Activated T-cell treated with anti-CD3 and anti-CD28 coated beads, Interleukin-2, amount 50 U/mL, for 24 hours (primary cell): Measurements from ENCODE around the gene HOXC12.

Source experiments
- DNase-seq: peaks from one replicate; pipeline ENCODE4 v3.0.0-alpha.2; 2020
- H3K27ac Mint-ChIP-seq: 2 replicates; pipeline ENCODE4 v1.8.0; 2020; ENCODE audit warnings: mild to moderate bottlenecking, mixed read lengths
- H3K27me3 Mint-ChIP-seq: 2 replicates; pipeline ENCODE4 v1.8.0; 2020; ENCODE audit warnings: mixed read lengths
- H3K36me3 Mint-ChIP-seq: 2 replicates; pipeline ENCODE4 v1.8.0; 2020; ENCODE audit warnings: low read depth, mixed read lengths
- H3K4me1 Mint-ChIP-seq: 2 replicates; pipeline ENCODE4 v1.8.0; 2020; ENCODE audit warnings: low read depth, mixed read lengths
- H3K4me3 Mint-ChIP-seq: 2 replicates; pipeline ENCODE4 v1.8.0; 2020; ENCODE audit warnings: mild to moderate bottlenecking, moderate library complexity, mixed read lengths
- H3K9me3 Mint-ChIP-seq: 2 replicates; pipeline ENCODE4 v1.8.0; 2020; ENCODE audit warnings: mixed read lengths

The HOXC12 gene

DNA sequence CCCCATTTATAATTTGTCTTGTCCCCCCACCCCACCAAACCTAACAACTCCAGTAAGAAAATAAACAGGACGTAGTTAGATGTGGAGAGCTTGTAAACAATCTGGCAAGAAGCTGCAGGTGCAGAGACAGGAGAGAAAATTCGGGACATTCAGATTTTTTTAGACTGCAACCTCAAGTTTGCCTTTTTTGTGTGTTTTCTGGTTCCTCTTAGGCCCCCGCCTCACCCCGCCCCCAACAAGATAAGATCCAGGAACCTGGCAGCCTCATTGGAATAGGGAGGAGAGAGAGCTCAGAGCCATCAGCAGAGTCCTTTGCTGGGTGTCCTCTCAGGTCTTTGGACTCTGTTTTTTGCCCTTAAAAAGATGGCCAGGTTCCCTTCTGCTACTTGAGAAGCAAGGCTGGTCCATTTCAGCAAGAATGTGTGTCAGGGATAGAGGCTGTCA, 33.1 kb downstream of the HOXC12 start:
- Mint-ChIP-seq H3K27me3 (peaks cover 96% of the 10 kb centered on the region), H3K9me3 (no peaks in the 10 kb centered on the region)
- DNase-seq = no peak

DNA sequence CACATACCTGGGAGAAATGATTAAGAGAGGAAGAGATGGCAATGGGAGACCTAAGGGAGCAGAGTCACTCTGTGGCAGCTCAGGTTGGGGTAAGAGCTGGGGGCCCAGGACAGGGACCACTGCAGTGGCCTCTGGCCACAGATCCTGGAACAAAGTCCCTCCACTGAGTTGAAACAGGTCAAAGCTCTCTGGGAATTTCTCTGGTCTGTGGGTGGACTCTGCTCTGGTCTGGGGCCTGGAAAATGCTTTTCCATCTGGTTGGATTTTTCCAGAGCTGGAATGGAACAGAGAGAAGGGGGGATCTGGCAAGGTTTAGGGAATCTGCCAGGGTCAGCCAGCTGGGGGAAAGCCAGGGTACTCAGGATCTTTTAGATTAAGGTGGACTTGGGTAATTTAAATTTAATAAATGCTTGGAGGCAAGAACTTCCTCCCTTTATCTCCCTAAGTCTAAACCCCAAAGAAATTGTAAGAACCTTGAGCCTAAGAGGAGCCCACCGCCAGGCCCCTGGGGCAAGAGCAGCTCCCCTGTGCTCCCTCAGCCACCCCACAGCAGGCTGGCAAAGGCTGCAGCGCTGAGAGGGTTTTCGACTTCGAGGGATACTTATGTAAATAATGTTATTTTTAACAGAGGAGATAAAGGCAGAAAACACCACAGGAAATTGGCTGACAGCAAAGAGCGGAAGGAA, 34.0 kb downstream of the HOXC12 start:
- no peak overlapping the region for H3K27ac Mint-ChIP-seq
- DNase-seq = no peak
- H3K9me3 Mint-ChIP-seq = no peaks in the 10 kb centered on the region
- no peaks in the 10 kb centered on the region for H3K36me3 Mint-ChIP-seq
- H3K4me1 Mint-ChIP-seq = peaks cover 30% of the 10 kb centered on the region
- peaks cover 96% of the 10 kb centered on the region for H3K27me3 Mint-ChIP-seq
- H3K4me3 Mint-ChIP-seq = no peak overlapping the region

More for the DNA sequence above, 33.1 kb downstream of the HOXC12 start:
- Mint-ChIP-seq H3K4me1 (peaks cover 30% of the 10 kb centered on the region), H3K36me3 (no peaks in the 10 kb centered on the region), H3K27ac (no peak overlapping the region), H3K4me3 (no peak overlapping the region)

DNA sequence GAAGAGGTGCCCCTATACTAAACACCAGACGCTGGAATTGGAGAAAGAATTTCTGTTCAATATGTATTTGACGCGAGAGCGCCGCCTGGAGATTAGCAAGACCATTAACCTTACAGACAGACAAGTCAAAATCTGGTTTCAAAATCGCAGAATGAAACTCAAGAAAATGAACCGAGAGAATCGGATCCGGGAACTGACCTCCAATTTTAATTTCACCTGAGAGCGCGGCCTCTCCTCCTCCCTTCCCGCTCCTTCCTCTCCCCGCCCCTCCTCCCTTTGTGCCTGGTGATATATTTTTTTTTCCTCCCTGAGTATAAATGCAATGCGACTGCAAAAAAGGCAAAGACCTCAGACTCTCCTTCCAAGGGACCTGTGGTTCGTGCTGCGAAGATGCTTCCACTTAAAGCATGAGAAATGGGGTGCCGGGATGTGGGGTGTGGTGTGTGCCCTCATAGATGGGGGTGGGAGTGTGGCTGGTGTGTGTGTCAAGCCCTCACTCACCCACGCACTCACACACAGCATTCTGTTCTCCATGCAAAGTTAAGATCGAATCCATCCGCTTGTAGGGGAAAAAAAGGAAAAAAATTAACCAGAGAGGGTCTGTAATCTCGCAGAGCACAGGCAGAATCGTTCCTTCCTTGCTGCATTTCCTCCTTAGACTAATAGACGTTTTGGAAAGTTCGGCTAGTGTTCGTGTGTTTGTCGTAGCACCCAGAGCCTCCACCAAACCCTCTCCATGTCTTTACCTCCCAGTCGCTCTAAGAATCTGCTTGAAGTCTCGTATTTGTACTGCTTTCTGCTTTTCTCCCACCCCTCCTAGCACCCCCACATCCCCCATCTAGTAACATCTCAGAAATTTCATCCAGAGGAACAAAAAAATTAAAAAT, 34.8 kb downstream of the HOXC12 start:
- Mint-ChIP-seq H3K4me3 (no peak overlapping the region), H3K27ac (no peak overlapping the region), H3K27me3 (peaks cover 98% of the 10 kb centered on the region), H3K36me3 (no peaks in the 10 kb centered on the region), H3K4me1 (peaks cover 35% of the 10 kb centered on the region), H3K9me3 (no peaks in the 10 kb centered on the region)
- no peak for DNase-seq

DNA sequence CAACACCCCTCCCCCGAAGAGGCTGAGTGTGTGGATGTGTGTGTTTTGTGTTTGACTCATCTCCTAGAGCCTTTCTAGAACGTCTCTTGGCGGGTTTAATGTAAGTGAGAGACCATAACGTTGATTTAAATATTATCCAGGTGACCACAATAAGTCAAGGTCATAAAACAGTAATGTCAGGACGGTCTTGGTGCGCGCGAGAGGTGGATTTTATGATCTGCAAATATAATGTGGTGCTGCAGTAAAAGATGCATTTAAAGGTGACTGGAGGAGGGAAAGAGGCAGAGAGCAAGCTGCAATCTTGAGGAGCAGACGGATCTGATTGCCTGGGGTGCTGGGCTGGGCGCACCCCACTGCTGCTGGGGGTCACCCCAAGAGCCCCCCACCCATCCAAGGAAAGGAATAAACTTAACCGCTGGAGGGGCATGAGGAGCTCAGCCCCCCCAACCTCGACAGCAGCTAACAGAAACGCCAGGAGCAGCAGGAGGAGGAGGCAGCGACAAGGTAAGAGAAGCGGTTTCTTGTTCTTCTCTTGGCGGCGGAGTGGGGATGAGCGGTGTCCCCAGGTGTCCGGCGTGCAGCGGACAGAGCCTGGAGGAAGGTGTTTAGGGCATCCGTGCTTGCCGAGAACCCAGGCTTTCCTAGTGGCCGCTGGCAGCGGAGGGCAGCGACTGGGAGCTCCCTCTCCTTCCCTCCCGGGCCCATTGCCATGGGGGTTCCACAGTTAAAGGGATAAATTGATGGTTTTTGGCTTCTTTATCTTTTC, 35.8 kb downstream of the HOXC12 start:
- Mint-ChIP-seq H3K4me3 (no peak overlapping the region), H3K27me3 (peaks cover 100% of the 10 kb centered on the region), H3K36me3 (no peaks in the 10 kb centered on the region), H3K4me1 (peaks cover 36% of the 10 kb centered on the region), H3K9me3 (no peaks in the 10 kb centered on the region), H3K27ac (no peak overlapping the region)
- DNase-seq = no peak

DNA sequence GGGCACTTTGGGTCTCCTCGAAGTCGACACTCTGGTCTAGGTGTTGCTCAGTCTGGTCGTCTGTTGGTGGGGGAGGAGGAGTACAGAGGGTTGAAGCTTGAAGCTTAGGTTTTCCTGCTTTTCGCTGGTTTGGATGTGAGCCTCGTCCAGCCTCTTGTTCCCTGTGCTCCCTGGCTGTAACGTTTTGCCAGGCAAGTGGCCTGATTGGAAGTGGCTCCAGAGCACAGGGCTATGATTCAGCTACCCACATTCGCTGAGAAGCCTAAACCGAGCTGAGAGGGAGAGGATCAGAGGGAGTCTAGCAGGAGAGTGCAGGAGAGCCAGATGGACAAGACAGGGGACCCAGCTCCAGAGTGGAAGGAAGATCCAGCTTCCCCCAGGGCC, 36.4 kb downstream of the HOXC12 start:
- Mint-ChIP-seq H3K27ac (no peak overlapping the region), H3K27me3 (peaks cover 100% of the 10 kb centered on the region), H3K36me3 (no peaks in the 10 kb centered on the region), H3K9me3 (no peaks in the 10 kb centered on the region), H3K4me1 (peaks cover 39% of the 10 kb centered on the region), H3K4me3 (no peak overlapping the region)
- no peak for DNase-seq

DNA sequence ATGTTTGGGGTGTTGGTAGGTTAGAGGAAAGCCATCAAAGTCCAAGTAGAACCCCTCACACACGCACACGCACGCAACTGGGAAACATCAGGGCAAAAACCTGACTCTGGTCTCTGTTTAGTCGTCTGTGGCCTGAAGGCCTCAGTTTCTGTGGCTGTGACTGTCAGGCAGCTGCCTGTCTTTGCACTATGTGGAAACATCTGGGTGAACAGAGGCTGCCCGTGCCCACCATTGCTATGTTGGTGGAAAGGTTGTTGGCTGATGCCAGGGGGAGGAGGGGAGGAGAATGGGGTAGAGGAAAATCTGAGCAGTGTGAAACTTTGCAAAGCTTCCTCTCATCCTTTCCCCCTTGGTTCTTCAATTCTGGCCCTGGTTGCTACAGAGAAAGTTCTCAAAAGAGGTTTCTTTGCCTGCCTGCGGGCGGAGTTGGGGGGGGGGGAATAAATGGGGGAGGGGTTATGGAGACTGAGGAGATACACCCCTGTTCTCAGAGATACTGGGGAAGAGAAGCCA, 37.7 kb downstream of the HOXC12 start:
- Mint-ChIP-seq H3K4me3 (no peak overlapping the region), H3K36me3 (no peaks in the 10 kb centered on the region)

DNA sequence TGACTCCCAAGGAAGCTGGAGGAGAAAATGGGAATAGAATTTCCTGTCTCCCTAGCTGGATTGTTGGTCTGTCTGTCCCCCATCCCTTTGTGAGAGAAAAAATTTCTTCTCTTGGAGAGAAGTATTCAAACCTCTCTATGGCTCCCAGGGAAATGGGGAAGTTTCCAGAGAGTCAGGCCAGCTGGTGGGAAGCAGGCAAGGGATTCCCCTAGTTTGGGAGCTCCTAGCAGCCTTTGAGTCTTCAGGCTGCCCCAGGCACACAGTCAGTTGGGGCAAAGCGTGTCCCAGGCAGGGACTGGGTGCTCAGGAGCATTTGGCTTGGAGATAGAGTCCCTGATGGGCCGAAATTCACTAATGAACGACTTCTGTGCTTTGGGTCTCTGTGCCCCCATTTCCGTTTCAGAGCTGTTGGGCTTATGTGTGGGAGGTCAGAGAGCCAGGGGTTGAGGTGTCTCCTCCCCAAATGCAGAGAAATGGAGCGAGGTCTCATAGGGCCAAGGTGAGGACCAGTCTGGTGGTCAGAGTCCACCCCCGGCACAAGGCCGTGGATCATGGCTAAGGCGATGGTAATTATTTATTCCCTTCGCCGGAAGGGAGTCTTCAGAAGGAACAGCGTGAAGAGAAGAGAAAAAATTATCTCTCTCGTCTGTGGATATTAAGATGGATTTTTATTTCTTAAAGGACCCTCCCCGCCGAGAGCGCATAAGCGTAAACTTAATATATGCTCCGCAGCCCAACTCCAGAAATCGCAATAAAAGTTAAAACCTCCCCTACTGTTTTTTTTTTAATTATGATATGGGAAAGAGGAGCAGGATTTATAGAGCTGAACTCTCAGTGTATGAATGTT, 38.7 kb downstream of the HOXC12 start:
- Mint-ChIP-seq H3K4me3 (no peak overlapping the region), H3K27ac (no peak overlapping the region), H3K9me3 (no peaks in the 10 kb centered on the region), H3K27me3 (peaks cover 100% of the 10 kb centered on the region), H3K4me1 (peaks cover 48% of the 10 kb centered on the region), H3K36me3 (no peaks in the 10 kb centered on the region)
- DNase-seq = no peak

More for the DNA sequence above, 37.7 kb downstream of the HOXC12 start:
- Mint-ChIP-seq H3K27me3 (peaks cover 100% of the 10 kb centered on the region), H3K9me3 (no peaks in the 10 kb centered on the region), H3K4me1 (peaks cover 43% of the 10 kb centered on the region), H3K27ac (no peak overlapping the region)
- DNase-seq = no peak

DNA sequence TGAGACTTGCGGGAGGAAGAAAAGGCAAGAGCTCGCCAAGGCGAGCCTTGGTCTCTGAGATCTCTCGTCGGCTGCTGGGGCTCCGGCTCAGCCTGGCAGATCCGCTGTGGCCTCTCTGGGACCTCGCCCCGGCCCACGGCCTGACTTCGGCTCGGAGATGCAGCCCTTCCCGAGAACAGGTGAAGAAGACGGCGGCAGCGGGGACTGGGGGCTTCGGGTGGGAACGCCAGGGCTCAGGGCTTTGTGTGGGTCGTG, 39.2 kb downstream of the HOXC12 start:
- DNase-seq = no peak
- Mint-ChIP-seq H3K4me1 (peaks cover 47% of the 10 kb centered on the region), H3K9me3 (no peaks in the 10 kb centered on the region), H3K4me3 (no peak overlapping the region), H3K27ac (peak overlapping the region; percentile 29), H3K36me3 (no peaks in the 10 kb centered on the region), H3K27me3 (peaks cover 100% of the 10 kb centered on the region)

DNA sequence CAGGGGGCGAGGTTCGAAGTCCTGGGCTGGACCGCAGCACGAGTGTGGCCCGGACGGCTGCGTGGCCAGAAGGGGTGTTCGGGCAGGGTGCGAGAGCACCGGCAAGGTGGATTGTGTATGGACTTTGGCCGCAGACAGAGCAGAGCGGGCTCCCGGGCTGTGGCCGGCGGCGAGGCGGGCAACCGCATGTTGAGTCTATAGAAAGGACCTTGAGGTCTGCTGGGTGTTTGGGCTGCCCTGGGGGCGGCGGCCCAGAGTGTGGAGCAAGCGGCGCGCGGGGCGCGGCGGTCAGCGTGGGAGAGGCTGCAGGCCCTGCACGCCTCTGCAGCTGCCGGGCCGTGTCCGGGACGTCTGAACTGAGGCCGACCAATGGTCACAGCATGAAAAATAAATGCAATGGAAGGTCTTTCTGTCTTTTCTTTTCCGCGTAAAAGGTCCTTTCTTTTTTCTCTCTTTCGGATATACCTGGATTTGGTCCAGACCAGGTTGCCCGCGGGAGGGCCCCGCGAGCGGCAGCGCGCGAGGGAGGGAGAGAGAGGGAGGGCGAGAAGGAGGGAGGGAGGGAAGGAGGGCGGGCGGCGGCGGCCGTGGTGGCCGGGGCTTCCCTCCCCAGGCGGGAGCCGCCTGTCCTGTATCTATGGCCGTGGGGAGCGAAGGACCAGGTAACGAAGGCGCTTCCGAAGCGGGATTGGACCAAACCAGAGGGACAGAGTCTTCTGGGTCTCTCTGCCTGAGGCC, 39.7 kb downstream of the HOXC12 start:
- H3K36me3 Mint-ChIP-seq = no peaks in the 10 kb centered on the region
- H3K4me3 Mint-ChIP-seq = peak overlapping the region; percentile 74
- H3K4me1 Mint-ChIP-seq = peaks cover 42% of the 10 kb centered on the region
- H3K9me3 Mint-ChIP-seq = no peaks in the 10 kb centered on the region
- DNase-seq = no peak
- peak overlapping the region; percentile 29 for H3K27ac Mint-ChIP-seq
- peaks cover 100% of the 10 kb centered on the region for H3K27me3 Mint-ChIP-seq

DNA sequence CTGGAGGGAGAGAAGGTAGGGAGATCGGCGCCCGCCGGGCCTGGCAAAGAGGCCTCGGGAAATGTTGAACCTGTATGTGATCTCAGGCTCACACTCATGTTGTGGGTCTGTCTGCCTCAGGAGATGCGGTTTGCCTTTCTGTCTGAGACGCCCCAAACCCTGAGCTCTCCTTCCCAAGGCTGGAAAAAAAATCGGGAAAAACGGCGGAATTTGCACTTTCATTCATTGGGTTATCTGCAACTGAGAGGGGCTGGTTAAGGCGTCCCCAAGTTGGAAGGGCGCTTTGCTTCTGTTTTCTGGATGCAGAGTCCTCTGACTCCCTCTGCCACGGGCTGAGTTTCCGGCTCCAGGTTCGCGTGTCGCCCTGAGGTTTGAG, 40.3 kb downstream of the HOXC12 start:
- H3K27ac Mint-ChIP-seq = no peak overlapping the region
- peak overlapping the region; percentile 74 for H3K4me3 Mint-ChIP-seq
- no peak for DNase-seq
- no peaks in the 10 kb centered on the region for H3K36me3 Mint-ChIP-seq
- H3K9me3 Mint-ChIP-seq = no peaks in the 10 kb centered on the region
- H3K27me3 Mint-ChIP-seq = peaks cover 100% of the 10 kb centered on the region
- H3K4me1 Mint-ChIP-seq = peaks cover 38% of the 10 kb centered on the region

DNA sequence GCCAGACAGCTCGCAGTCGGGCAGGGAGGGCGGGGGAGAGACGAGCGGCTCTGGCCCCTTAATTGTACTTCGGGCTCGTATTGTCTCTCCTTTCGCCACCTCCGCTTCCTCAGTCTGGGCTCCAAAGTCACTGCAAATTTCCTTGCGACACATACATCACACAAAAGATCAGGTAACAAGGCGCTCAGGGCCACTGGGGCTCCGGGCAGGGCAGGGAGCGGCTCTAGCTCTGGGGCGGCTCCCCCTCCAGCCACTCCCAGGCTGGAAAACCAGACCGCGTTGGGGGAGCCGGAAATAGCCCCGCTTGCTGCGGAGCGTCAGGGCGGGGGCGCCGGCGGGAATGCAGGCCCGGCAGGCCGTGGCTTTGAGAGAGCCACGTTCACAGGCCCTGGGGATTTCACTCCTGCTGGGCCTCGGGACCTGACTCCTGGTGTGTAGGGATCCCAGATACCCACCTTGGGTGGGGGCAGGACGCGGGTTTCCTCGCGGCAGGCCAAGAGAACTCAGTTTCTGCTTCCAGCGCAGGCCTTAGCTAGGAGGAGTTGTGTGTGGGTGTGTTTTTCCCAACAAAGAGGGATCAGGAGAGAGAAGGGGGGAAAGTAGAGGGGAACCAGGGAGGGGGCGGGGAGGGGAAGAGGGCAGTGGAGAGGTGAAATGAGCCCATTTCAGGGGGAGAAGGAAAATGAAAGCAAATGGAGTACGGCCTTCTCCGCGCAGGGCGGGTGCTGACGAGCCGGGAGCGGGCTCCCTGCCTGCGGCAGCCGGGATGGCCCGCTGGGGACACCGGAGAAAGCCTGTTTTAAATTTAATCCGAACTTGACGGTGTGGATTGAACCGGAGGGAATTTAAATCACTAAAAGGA, 40.9 kb downstream of the HOXC12 start:
- no peak for DNase-seq
- H3K4me3 Mint-ChIP-seq = peak overlapping the region; percentile 74
- peaks cover 100% of the 10 kb centered on the region for H3K27me3 Mint-ChIP-seq
- no peaks in the 10 kb centered on the region for H3K9me3 Mint-ChIP-seq
- H3K36me3 Mint-ChIP-seq = no peaks in the 10 kb centered on the region
- peaks cover 38% of the 10 kb centered on the region for H3K4me1 Mint-ChIP-seq
- H3K27ac Mint-ChIP-seq = no peak overlapping the region

DNA sequence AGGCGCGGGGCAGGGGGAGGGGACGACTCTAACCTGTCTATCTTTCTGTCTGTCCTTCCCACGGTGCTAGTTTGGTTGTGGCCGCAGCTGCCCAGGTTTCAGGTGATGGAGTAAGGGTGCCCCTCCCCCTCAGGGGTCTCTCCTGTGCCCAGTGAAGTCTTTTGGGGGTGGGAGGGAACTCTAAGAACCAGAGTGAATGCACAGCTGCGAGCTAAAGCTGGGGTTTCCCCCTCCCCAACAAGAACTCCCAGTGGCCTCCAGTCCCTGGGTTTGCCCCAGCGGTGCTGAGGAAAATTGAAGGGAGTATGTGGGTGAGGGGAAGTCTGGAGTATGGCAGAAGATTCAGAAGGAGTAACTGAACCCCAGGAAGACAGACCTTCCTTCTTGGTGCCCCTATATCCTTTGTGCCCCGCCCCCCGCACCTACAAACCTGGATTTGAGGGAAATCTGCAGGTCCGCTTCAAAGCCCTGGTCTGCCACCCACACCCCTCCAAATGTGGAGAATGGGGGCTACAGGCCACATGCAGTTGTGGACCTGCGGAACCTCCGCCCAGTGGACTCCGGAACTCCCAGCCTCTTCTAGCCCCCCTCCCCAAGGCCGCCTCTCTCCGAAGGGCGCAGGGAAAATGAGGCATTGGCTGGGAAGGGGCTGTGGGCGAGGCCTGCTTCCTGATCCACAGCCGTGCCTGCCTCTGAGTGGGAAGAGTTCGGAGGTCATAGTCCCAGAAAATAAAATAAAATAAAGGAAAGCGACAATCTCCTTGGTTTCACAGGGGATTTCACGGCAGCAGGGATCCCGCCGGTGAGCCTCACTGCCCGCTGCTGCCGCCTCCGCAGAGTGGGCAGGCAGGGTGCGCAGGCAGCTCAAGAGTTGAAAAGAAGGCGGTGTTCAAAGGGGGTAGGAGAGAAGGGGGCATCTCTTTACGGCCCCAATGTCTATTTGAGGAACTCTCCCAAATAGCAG, 41.8 kb downstream of the HOXC12 start:
- DNase-seq = no peak
- Mint-ChIP-seq H3K4me3 (peak overlapping the region; percentile 74), H3K4me1 (peaks cover 38% of the 10 kb centered on the region), H3K9me3 (no peaks in the 10 kb centered on the region), H3K27ac (no peak overlapping the region), H3K27me3 (peaks cover 100% of the 10 kb centered on the region), H3K36me3 (no peaks in the 10 kb centered on the region)
